Right renal cortex interstitium (tissue), 3 donors: Measurements from ENCODE around the gene RPL18. TPM values are rescaled to one million over a fixed set of nuclear protein-coding genes. Genes with fewer than 3 reads are reported as not detected.

ENCODE experiments used
- DNase-seq, 3 donors: peaks; one replicate each; pipeline ENCODE4 v3.0.0-alpha.2; 2013; ENCODE audit warnings: low read depth in 3 of 3, low spot score in 2 of 3
- polyA plus RNA-seq, 3 donors: library from polyadenylated mRNA; unstranded; fragments of 120-200 nt; gene quantifications; one replicate each; pipeline ENCODE4 v1.2.1, GENCODE V29; 2013; ENCODE audit not compliant: insufficient read length in 3 of 3

Gene RPL18
- polyA plus RNA-seq, 3 donors: 1,053 to 1,199 (median 1,085) TPM

DNA sequence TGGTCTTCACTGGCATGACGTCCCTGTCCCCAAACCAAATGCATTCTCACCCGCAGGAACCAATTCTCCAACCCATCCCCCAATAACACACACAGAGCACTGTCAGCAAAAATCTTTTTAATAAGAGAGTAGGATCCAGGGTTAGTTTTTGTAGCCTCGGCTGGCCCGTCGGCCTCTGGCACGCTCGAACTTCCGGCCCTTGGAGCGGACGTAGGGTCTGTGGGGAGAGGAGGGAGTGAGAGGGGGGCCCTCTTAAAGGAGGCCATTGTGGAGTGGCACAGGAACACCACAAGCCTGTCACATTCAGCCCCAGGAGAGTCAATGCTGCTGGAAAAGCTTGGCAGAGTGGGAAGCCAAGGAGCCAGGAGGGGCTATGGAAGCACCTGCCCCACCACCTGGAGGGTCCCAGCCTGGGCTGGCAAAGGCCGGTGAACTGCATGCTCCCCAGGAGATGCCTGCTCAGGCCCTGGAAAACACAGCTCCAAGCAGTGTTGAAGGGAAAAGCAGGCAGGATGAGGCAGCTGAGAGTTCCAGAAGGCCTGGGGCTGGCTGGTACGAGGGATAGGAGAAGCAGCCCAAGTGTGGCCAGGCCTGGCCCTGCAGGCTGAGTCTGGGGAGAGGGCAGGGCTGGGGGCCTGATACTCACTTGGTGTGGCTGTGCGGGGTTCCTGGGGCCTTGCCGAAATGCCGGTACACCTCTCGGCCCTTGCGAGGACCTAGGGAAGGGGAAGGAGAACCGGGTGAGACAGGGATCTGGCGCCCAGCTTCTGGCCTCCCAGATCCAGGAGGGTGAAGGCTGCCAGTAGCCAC is 3.5 kb downstream of the RPL18 start:
- DNase-seq: no peak

DNA sequence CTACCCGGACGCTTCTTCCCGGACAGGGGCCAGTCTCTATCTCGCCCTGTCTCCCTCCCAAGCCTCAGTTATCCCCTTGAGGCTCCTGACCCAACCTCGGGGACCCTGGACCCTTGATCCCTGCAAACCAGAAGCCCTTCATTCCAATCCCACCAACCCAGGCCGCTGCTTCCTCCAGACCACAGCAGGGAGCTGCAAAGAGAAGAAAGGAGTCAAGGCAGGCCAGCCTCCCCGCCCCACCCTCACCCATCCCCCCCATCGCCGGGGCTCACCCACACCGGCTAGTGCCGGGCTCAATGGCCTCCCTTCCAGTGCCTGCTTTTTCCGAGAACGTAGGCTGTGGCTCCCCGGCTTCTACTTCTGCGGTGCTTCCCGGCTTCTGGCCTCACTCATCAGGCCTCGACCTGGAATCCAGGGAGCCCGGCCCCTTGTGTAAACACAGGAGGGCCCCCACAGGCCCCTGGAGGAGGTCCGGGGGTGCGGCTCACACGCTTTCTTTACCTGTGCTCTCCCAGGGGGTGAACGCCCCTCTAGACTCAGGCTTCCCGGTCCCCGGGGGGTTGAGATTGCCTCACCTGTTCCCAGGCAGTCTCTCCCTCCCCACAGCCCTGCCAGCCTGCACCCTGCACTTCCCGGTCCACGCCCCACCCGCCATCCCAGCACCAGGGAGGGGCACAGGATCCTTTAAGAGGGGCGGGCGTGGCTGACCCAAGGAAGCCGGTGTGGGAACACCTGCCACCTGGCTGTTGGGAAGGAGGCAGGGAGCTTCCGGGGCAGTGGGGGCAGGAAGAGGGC is 4.3 kb downstream of the RPL18 start, which contains the start of gene FAM83E:
Gene FAM83E (minus strand): TSS at position 641 of the 795 bp plus-strand sequence. CDS start 1,704 bp downstream, outside the sequence.
- DNase-seq: no peak

DNA sequence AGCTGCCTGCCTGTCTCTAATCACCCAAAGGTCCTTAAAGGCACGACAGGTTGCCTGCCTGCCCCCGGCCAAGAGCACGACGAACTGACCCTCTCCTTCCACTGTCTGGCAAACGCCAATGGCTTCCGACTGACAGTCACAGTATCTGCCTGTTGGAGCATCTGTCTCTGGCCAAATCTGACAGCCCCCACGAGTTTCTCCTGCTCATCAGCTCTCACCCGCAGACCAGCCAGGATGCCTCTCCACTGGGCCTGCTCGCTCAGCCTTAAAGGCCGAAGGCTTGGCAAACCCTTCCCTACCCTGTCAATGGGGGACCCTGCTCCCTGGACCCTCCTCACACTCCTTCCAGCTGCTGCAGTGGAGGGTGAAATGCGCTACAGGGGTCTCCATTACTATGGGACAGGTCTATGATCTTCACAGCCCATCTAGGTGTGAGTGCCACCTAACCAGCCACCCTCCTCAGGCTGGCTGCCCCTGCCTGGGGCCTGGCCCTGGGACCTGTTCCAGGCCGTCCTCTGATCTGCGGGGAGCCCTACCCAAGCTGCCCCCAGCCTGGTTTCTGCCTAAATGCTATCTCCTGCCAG is 5.0 kb downstream of the RPL18 start:
- no peak for DNase-seq

DNA sequence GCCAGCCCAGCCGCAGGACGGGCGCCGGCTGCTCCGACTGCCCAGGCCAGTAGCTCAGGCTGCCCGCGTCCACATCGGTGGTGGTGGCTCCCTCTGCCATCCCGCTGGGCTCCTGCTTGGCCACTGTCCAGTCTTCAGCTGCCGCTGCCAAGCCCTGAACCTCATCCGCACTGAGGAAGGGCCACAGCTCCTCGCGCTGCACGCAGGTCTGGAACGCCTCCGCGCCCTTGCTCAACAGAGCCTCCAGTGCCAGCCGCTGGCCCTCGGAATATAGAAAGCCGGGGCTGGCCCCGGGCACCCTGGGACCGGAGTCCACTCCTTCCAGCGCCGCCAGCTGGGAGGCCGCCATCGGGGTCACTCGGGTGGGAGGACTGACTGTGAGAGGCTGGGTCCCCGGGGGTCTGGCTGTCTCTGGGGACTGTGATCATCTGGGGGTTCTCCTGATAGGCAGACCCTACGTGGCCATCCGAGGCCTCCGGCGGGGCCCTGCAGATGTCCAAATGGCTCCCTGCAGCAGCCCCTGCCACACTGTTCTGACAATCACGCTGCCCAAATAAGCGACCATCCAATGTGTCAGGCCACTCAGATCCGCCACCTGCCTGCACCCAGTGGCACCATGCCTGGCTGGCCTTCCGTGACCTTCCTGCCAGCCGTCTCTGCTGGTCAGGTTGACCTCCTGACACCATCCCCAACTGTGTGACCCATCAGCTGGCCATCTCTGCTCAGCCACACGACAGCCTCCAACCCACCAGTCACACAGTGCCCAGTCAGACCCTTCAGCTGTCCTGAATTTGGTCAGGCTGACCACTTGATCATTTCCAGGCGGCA is 5.7 kb downstream of the RPL18 start:
- no peak for DNase-seq

DNA sequence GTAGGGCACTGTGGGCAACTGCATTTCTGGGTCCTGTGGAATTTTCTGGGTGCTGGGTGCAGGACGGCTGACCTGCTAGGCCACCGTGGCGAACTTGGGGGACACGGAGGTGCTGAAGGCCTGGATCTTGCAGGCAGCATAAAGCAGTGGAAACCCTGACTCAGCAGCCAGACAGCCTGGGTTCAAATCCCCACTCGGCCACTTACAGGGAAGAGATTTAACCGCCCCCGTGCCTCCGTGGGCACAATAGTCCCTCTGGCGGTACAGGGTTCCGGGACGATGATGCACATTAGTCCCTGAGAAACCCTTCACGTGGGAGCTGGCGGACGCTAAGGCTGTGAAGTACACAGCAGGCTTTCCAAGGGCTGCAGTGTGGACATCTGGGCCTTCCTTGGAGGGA is 7.1 kb downstream of the RPL18 start:
- DNase-seq: no peak

DNA sequence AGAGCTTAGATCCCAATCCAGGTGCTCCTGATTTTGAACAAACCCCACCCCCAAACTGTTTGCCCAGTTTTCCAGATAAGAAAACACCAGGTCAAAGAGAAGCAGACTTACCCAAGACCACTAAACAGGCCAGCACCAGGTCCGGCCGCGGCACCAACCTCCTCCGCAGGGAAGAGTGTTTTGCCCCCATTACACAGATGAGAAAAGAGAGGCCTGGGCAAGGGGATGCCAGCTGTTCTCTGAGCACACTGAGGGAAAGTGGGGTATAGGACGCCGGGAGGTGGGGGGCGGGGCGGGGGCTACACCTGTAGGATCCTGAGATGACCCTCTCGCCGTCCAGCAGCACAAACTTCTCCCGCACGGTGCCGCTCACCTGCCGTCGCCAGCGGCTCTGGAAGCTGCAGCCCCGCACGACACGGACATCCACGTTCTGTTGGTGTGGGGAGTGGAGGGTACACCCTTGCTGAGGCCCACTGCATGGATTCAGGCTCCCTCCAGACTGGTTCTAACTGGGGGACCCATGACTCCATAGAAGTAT is 9.3 kb downstream of the RPL18 start:
- DNase-seq: no peak

DNA sequence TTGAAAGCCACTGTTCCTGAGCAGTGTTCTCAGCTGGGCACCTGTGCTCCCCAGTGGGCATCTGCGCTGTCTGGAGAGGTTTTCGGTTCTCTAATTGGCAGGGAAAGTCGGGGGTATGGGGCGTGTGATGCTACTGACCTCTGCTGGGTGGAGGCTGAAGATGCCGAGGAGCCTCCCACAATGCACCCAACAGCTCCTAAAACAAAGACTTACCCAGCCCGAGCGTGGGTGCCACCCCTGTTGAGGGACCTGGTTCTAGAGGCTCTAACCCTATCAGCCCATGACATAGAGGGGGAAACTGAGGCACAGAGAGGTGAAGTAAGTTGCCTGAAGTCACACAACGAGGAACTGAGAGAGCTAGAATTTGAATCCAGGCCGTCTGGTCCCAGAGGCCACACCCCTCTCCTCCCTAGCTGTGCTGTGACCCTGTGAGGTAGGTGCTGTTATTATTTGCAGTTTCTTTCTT is 10.1 kb downstream of the RPL18 start:
- DNase-seq: no peak

DNA sequence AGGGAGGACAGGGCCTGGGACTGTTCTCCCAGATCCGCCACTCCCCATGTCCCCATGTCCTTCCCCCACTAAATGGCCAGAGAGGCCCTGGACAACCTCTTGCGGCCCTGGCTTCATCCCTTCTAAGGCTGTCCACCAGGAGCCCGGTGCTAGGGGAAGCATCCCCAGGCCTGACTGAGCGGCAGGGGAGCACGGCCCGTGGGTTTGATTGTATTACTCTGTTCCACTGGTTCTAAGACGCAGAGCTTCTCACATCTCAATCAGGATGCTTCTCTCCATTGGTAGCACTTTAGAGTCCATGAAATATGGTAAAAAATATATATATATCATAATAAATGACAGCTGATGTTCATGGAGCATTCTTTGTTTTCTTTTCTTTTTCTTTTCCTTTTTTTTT is 11.6 kb downstream of the RPL18 start:
- DNase-seq: no peak

DNA sequence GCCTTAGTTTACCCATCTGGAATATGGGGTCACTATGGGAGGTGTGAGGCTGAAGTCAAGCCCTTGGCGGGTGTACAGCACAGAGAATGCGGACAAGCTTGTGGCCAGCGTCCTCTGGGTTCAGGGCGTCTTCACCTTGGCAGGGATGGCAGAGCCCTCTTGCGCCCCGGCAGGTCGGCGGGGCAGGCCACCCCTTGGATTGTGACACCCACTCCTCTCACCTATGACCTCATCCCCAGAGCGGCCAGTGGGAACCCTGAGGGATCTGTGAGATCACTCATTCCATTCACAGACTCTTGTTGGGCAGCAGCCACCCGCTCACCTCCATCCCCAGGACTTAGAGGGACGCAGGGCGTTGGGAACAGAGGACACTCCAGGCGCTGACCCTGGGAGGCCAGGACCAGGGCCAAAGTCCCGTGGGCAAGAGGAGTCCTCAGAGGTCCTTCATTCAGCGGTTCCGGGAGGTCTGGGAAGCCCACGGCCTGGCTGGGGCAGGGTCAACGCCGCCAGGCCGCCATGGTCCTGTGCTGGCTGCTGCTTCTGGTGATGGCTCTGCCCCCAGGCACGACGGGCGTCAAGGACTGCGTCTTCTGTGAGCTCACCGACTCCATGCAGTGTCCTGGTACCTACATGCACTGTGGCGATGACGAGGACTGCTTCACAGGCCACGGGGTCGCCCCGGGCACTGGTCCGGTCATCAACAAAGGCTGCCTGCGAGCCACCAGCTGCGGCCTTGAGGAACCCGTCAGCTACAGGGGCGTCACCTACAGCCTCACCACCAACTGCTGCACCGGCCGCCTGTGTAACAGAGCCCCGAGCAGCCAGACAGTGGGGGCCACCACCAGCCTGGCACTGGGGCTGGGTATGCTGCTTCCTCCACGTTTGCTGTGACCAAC is 12.3 kb downstream of the RPL18 start, which contains the start of gene SPACA4:
Gene SPACA4 (plus strand): TSS at position 280 of the 896 bp plus-strand sequence. CDS start 237 bp downstream, at position 517.
- no peak for DNase-seq

DNA sequence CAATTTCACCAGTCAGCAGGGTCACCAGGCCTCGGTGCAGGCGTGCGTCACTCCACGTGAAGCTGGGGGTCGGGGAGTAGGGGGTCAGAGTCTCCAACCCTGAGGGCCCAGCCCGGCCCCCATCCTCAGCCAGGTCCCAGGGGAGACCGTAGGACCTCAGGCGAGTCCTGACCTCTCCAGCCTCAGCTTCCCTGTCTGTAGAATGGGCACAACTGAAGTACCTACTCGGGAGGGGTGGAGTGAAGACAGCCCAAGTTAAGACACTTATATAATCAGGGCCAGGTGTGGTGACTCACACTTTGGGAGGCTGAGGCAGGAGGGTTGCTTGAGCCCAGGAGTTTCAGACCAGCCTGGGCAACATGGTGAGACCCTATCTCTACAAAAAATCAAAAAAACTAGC is 15.1 kb downstream of the RPL18 start:
- DNase-seq: no peak

DNA sequence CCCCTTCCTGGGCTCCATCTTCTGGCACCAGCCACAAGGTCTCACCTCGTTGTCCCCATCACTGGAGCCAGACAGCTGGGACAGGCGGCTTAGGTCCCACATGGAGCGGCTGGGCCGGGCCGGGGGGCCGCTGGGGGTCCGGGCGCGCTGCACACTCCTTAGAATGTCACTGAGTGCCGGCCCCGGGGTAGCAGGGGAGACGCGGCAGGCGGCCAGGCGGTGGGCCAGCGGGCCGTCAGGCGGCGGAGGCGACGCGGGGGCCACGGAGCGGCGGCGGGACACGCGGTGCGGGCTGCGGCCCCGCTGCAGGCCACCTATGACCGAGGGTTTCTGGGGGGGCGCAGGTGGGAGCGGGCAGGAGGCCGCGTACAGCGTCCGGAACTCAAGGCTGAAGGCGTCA is 15.5 kb downstream of the RPL18 start:
- no peak for DNase-seq

DNA sequence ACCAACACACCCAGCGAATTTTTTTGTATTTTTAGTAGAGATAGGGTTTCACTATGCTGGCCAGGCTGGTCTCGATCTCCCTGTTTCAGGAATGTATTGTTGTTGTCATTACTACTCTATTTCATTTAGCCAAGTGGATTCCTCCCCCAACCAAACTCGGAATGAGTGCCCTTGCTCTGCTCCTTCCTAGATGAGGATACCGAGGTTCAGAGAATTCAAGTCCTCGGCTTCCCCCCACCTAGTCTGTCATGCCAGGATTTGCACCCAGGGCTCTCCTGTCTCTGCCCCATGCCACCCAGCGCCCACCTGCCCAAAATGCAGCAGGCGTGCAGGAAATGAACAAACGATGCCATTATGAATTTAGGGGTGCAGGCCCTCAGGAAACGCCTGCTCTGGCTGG is 16.0 kb downstream of the RPL18 start:
- no peak for DNase-seq

DNA sequence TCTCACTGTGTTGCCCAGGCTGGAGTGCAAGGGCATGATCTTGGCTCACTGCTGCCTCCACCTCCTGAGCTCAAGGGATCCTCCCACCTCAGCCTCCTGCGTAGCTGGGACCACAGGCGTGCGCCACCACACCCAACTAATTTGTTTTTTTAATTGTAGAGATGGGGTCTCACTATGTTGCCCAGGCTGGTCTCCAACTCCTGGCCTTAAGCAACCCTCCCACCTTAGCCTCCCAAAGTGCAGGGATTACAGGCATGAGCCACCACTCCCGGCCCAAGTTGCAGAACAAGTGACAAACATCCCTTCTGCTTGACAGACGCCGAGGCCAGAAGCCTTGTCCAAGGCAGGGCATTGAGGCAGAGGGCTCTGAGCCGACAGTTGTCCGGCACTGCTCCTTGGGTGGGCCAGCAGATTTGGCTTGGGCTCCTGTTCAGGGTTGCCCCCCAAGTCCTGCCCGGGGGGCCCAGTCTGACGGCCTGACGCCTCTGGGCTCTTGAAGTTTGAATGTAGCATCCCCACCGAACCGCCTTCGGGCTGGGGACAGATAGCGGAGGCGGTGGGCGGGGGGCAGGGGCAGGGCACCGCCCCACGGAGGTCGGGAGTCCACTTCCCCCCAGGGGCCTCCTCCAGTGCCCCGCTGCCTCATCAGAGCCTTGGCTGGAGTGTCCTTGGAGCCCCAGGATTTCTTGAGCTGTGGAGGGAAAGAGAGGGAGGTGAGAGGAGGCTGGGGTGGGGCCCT is 18.1 kb downstream of the RPL18 start:
- no peak for DNase-seq

DNA sequence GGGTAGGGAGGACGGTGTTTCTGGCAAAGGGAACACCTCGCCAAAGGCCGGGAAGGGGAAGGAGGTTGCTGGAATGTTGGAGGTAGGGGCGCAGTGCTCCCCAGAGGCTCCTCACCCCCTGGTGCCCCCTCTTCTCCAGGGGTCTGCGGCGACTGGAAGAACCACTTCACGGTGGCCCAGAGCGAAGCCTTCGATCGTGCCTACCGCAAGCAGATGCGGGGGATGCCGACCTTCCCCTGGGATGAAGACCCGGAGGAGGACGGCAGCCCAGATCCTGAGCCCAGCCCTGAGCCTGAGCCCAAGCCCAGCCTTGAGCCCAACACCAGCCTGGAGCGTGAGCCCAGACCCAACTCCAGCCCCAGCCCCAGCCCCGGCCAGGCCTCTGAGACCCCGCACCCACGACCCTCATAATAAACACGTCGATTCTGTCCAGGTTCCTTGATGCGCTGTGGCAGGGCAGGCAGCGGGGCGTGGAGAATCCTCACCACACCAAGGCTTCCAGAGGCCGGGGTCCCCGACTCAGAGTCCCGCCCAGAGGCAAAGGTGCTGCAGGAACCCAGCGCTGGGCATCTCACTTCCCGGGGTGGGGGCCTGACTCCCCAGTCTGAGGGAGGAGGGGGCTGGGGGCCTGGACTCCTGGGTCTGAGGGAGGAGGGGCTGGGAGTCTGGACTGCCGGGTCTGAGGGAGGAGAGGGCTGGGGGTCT is 19.8 kb downstream of the RPL18 start:
- no peak for DNase-seq

DNA sequence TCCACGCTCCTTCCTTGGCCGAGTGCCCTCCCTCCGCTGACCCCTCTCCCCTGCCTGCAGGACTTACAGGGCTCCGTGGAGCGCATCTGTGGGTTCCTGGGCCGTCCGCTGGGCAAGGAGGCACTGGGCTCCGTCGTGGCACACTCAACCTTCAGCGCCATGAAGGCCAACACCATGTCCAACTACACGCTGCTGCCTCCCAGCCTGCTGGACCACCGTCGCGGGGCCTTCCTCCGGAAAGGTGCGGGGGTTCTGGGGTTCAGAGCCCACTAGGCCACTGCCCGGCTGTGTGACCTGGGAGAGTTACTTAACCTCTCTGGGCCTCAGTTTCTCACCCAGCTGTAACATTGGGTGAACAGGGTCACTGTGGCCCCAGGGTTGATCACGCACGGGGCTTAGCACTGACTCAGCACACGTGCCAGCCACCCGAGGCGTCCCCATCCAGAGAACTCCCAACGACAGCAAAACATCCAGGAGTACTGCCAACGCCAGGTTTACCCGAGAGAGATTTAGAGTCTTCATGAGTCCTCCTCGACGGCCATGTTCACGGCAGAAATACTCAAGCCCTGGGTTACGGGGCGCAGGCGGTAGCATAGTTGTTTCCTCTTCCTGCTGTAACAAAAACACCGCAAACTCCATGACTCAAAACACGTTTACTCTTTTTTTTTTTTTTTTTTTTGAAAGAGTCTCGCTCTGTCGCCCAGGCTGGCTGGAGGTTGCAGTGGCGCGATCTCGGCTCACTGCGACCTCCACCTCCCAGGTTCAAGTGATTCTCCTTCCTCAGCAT is 22.1 kb downstream of the RPL18 start:
- no peak for DNase-seq

DNA sequence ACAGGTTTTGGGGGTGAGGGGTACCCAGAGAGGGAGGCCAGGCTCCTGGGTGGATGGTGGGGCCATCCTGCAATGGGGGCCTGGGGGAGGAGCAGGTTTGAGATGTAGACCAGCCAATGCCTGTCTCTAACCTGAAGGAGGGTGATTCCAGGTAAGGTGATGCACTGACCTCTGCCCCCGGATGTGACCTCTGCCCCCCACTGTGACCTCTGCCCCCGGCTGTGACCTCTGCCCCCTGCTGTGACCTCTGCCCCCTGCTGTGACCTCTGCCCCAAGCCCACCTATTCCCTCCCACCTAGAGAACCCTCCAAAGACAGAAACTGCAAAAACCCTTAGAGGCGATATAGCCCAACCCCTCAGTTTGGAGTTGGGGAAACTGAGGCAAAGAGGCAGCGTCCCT is 22.7 kb downstream of the RPL18 start:
- DNase-seq: no peak

DNA sequence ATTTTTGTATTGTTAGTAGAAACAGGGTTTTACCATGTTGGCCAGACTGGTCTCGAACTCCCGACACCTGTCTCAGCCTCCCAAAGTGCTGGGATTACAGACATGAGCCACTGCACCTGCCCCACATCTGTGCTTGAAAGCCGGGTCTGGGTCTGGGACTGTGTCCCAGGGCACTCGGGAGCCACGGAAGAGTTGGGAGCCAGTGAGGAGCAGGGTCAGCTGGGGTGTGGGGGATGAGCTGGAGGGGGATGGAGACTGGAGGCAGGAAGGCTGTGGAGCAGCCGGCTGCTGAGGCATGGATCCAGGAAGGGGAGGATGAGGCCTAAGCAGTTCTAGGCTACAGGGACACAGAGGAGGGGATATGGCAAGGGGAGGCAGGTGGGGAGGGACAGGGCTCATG is 23.1 kb downstream of the RPL18 start:
- no peak for DNase-seq
